D721Med (cell line): Measurements from ENCODE around the gene TBC1D12.
"Not testable (repeated sequence)": the region's sequence is repeated elsewhere in the genome, so short reads cannot be mapped to it uniquely, and the experiment has no call there.

Experiments used
- DNase-seq: peaks from one replicate; pipeline ENCODE4 v3.0.0; 2011; ENCODE audit warnings: low spot score; ENCODE audit not compliant: insufficient read length
- FAIRE-seq: peaks from 2 replicates; lab custom pipeline; 2011; peaks lifted over from hg19 to GRCh38; lab: Jason Lieb, UNC
- CTCF ChIP-seq: IDR thresholded peaks from 2 replicates; pipeline ENCODE4 v1.5.1; 2012; ENCODE audit warnings: mild to moderate bottlenecking, control low read depth; ENCODE audit not compliant: insufficient read depth; ENCODE audit errors: missing control alignments

Gene TBC1D12

GRCh38 chr10:94533027-94533426 is 130.7 kb downstream of the TBC1D12 start:
- FAIRE-seq = no peak
- TF ChIP-seq CTCF = no peak
- no peak for DNase-seq

GRCh38 chr10:94542282-94542681 is 139.9 kb downstream of the TBC1D12 start:
- FAIRE-seq, DNase-seq: not testable (repeated sequence)

- TF ChIP-seq CTCF = no peak
- DNase-seq = peak; percentile 63
- FAIRE-seq = no peak
Observed at GRCh38 chr10:94545391-94546048, 143.2 kb downstream of the TBC1D12 start, which contains the start of gene HELLS. Gene HELLS (plus strand): TSS chr10:94545788. CDS start chr10:94545922, 134 bp downstream.

GRCh38 chr10:94546049-94546900 is 143.9 kb downstream of the TBC1D12 start:
- no peak for TF ChIP-seq CTCF
- DNase-seq (no peak), FAIRE-seq (no peak)

GRCh38 chr10:94546901-94547185 is 144.5 kb downstream of the TBC1D12 start:
- DNase-seq = no peak
- no peak for TF ChIP-seq CTCF
- no peak for FAIRE-seq

GRCh38 chr10:94549221-94549620 is 146.9 kb downstream of the TBC1D12 start:
- DNase-seq (no peak), FAIRE-seq (no peak)
- no peak for TF ChIP-seq CTCF

- not testable (repeated sequence) for FAIRE-seq, DNase-seq
Observed at GRCh38 chr10:94567714-94568307, 165.5 kb downstream of the TBC1D12 start.

GRCh38 chr10:94571081-94571480 is 168.7 kb downstream of the TBC1D12 start:
- DNase-seq (no peak), FAIRE-seq (no peak)
- no peak for TF ChIP-seq CTCF
